HG03469 (cell line): ENCODE results near the gene LRFN2.

ENCODE experiments used
- ATAC-seq: cut with Tn5 transposase; IDR thresholded peaks from one replicate; pipeline ENCODE4 v1.9.1; 2021; ENCODE audit warnings: mild to moderate bottlenecking, moderate library complexity, moderate number of reproducible peaks; ENCODE audit not compliant: unreplicated experiment

LRFN2 gene

GRCh38 chr6:40353197-40353966, 233.8 kb downstream of the LRFN2 start:
- no peak for ATAC-seq

GRCh38 chr6:40352527-40353170, 234.5 kb downstream of the LRFN2 start:
- ATAC-seq, result no peak

GRCh38 chr6:40352006-40352405, 235.2 kb downstream of the LRFN2 start:
- ATAC-seq, result no peak

- ATAC-seq, result no peak
Observed at GRCh38 chr6:40350747-40351217, 236.4 kb downstream of the LRFN2 start.

GRCh38 chr6:40349901-40350746, 237.0 kb downstream of the LRFN2 start:
- no peak for ATAC-seq

- ATAC-seq, result no peak
Observed at GRCh38 chr6:40349123-40349900, 237.9 kb downstream of the LRFN2 start.

GRCh38 chr6:40348591-40348990, 238.6 kb downstream of the LRFN2 start:
- no peak for ATAC-seq

- no peak for ATAC-seq
Observed at GRCh38 chr6:40347571-40348011, 239.6 kb downstream of the LRFN2 start.

GRCh38 chr6:40346246-40346645, 240.9 kb downstream of the LRFN2 start:
- ATAC-seq, result no peak

GRCh38 chr6:40344566-40345167, 242.5 kb downstream of the LRFN2 start:
- no peak for ATAC-seq

- ATAC-seq, result no peak
Observed at GRCh38 chr6:40343877-40344565, 243.1 kb downstream of the LRFN2 start.

- no peak for ATAC-seq
Observed at GRCh38 chr6:40343318-40343876, 243.8 kb downstream of the LRFN2 start.

- no peak for ATAC-seq
Observed at GRCh38 chr6:40342723-40343122, 244.4 kb downstream of the LRFN2 start.

GRCh38 chr6:40341726-40342125, 245.4 kb downstream of the LRFN2 start:
- ATAC-seq, result no peak
